HepG2 (cell line): ENCODE results near the gene PFKL. TPM values are rescaled to one million over a fixed set of nuclear protein-coding genes. Genes with fewer than 3 reads are reported as not detected.

Experiments
- ATAC-seq: fragments of 200-7000 bp; cut with Tn5 transposase; 3 replicates; pipeline ENCODE4 v1.9.1; 2020; ENCODE audit warnings: mild to moderate bottlenecking, moderate library complexity
- BruUV-seq: library from RNA; stranded (reverse); fragments of 400-500 nt; replicated peaks from 2 replicates; lab custom pipeline; 2021; lab: Mats Ljungman, UMichigan
- CTCF ChIA-PET: fragments of 300-600 bp; formaldehyde crosslinking; extraction: SDS; loops from one replicate; lab custom pipeline; 2021; ENCODE audit warnings: low total read pairs, inconsistent platforms, low intra/inter-chr PET ratio; lab: Yijun Ruan, JAX
- POLR2A ChIA-PET: fragments of 350-600 bp; sonication (Branson Sonifier 250); formaldehyde crosslinking; loops from one replicate; lab custom pipeline; 2020; ENCODE audit warnings: antibody characterized with exemption, inconsistent platforms; lab: Yijun Ruan, JAX
- DNase-seq: peaks from one replicate; pipeline ENCODE4 v3.0.0-alpha.2; 2015; ENCODE audit warnings: low spot score
- FAIRE-seq: peaks from 3 replicates; lab custom pipeline; 2011; peaks lifted over from hg19 to GRCh38; lab: Jason Lieb, UNC
- H2AFZ ChIP-seq: one replicate; pipeline ENCODE4 v1.6.1; 2011; ENCODE audit warnings: low read length, inconsistent platforms
- H3K27ac ChIP-seq: fragments of 300-600 bp; 3 replicates; pipeline ENCODE4 v1.8.0; 2011; ENCODE audit warnings: mixed run types, mild to moderate bottlenecking, mixed read lengths, low read length, inconsistent platforms; ENCODE audit not compliant: insufficient read depth; ENCODE audit errors: extremely low read length
- H3K27me3 ChIP-seq, 2 experiments: fragments of 200-600 bp in 1 of 2; 2 replicates in 1 of 2; 3 replicates in 1 of 2; pipeline versions ENCODE4 v1.6.0 to v1.8.0; 2011; ENCODE audit warnings: low read length in 2 of 2, mild to moderate bottlenecking in 2 of 2, moderate library complexity in 2 of 2, inconsistent platforms in 1 of 2; ENCODE audit not compliant: insufficient read depth in 2 of 2, control insufficient read depth in 1 of 2
- H3K36me3 ChIP-seq, 2 experiments: fragments of 200-600 bp in 1 of 2; replicated peaks in 1 of 2; 2 replicates in 1 of 2; 3 replicates in 1 of 2; pipeline versions ENCODE4 v1.5.1 to v1.8.0; 2011; ENCODE audit warnings: low read length in 2 of 2, inconsistent platforms in 1 of 2; ENCODE audit not compliant: insufficient read depth in 2 of 2, control insufficient read depth in 1 of 2
- H3K4me1 ChIP-seq: 2 replicates; pipeline ENCODE4 v1.5.1; 2012; ENCODE audit warnings: low read length, inconsistent platforms; ENCODE audit not compliant: insufficient read depth
- H3K4me2 ChIP-seq: 2 replicates; pipeline ENCODE4 v1.6.0; 2011; ENCODE audit warnings: low read depth, low read length, inconsistent platforms
- H3K4me3 ChIP-seq, 3 experiments: fragments of 200-600 bp in 1 of 3; sonication (generic), shearing (Covaris generic) in 1 of 3; replicated peaks in 1 of 3; 2 replicates each; pipeline ENCODE4 v1.5.1; 2011 to 2016; ENCODE audit warnings: low read length in 3 of 3, inconsistent platforms in 2 of 3, low read depth in 2 of 3, mild to moderate bottlenecking in 2 of 3, control low read depth in 1 of 3, mixed read lengths in 1 of 3; ENCODE audit not compliant: insufficient read depth in 1 of 3
- H3K79me2 ChIP-seq: one replicate; pipeline ENCODE4 v1.6.1; 2011; ENCODE audit warnings: low read length, inconsistent platforms; ENCODE audit not compliant: insufficient read depth
- H3K9ac ChIP-seq: 2 replicates; pipeline ENCODE4 v1.6.0; 2011; ENCODE audit warnings: mild to moderate bottlenecking, low read depth, low read length, inconsistent platforms; ENCODE audit not compliant: insufficient read depth
- H3K9me3 ChIP-seq: 2 replicates; pipeline ENCODE4 v1.5.1; 2012; ENCODE audit warnings: mild to moderate bottlenecking, low read length
- H4K20me1 ChIP-seq: 2 replicates; pipeline ENCODE4 v1.6.0; 2011; ENCODE audit warnings: inconsistent platforms, mild to moderate bottlenecking, low read length, moderate library complexity; ENCODE audit not compliant: insufficient read depth
- ATF5 ChIP-seq: sonication (generic); formaldehyde crosslinking; IDR thresholded peaks from 2 replicates; pipeline ENCODE4 v1.4.0; 2020; ENCODE audit warnings: mild to moderate bottlenecking, low read depth, missing genetic modification reagents
- CERS6 ChIP-seq: sonication (generic); formaldehyde crosslinking; IDR thresholded peaks from 2 replicates; pipeline ENCODE4 v1.5.0; 2020; ENCODE audit warnings: missing genetic modification reagents
- FOXA3 ChIP-seq: IDR thresholded peaks from 2 replicates; pipeline ENCODE4 v1.6.1; 2016; ENCODE audit warnings: missing genetic modification reagents, missing compliant biosample characterization
- FOXK1 ChIP-seq: sonication (generic); formaldehyde crosslinking; IDR thresholded peaks from 2 replicates; pipeline ENCODE4 v1.4.0; 2020; ENCODE audit warnings: low read depth, missing genetic modification reagents, borderline replicate concordance
- KMT2B ChIP-seq: IDR thresholded peaks from 2 replicates; pipeline ENCODE4 v1.6.1; 2016; ENCODE audit warnings: missing genetic modification reagents, missing compliant biosample characterization
- NFYC ChIP-seq: IDR thresholded peaks from 2 replicates; pipeline ENCODE4 v1.6.1; 2016; ENCODE audit warnings: missing genetic modification reagents, missing compliant biosample characterization
- POLR2A ChIP-seq, 2 experiments: IDR thresholded peaks; 2 replicates each; pipeline ENCODE4 v1.6.1; 2011; ENCODE audit warnings: low read depth in 2 of 2, low read length in 2 of 2, mild to moderate bottlenecking in 1 of 2, moderate library complexity in 1 of 2; ENCODE audit not compliant: insufficient read depth in 1 of 2
- RAD51 ChIP-seq: fragments of 450-650 bp; IDR thresholded peaks from 2 replicates; pipeline ENCODE4 v1.6.1; 2016; ENCODE audit warnings: borderline replicate concordance
- USF2 ChIP-seq, 2 experiments: sonication (generic) in 1 of 2; formaldehyde crosslinking in 1 of 2; IDR thresholded peaks; 2 replicates each; pipeline versions ENCODE4 v1.5.1 to v1.6.1; 2011 to 2020; ENCODE audit warnings: borderline replicate concordance in 1 of 2, low read depth in 1 of 2, low read length in 1 of 2, mild to moderate bottlenecking in 1 of 2, missing genetic modification reagents in 1 of 2, moderate library complexity in 1 of 2
- WIZ ChIP-seq: sonication (generic); formaldehyde crosslinking; IDR thresholded peaks from 2 replicates; pipeline ENCODE4 v1.5.1; 2020; ENCODE audit warnings: mild to moderate bottlenecking, missing genetic modification reagents
- XRCC5 ChIP-seq: fragments of 200-400 bp; formaldehyde crosslinking; optimal IDR thresholded peaks from 2 replicates; pipeline ENCODE3; 2017; ENCODE audit warnings: mild to moderate bottlenecking, low read length
- ZFP1 ChIP-seq: IDR thresholded peaks from 2 replicates; pipeline ENCODE4 v1.6.1; 2016
- ZNF20 ChIP-seq: sonication (generic); formaldehyde crosslinking; IDR thresholded peaks from 2 replicates; pipeline ENCODE4 v1.4.0; 2020; ENCODE audit warnings: mild to moderate bottlenecking, moderate library complexity, missing genetic modification reagents
- ZNF263 ChIP-seq: sonication (generic); formaldehyde crosslinking; IDR thresholded peaks from 2 replicates; pipeline ENCODE4 v1.4.0; 2020; ENCODE audit warnings: missing genetic modification reagents
- ZNF354B ChIP-seq: sonication (generic); formaldehyde crosslinking; IDR thresholded peaks from 2 replicates; pipeline ENCODE4 v1.8.0; 2022; ENCODE audit warnings: mild to moderate bottlenecking, missing genetic modification reagents
- ZNF687 ChIP-seq: sonication (generic); formaldehyde crosslinking; IDR thresholded peaks from 2 replicates; pipeline ENCODE4 v1.5.1; 2020; ENCODE audit warnings: mild to moderate bottlenecking, missing genetic modification reagents, moderate library complexity
- ZNF782 ChIP-seq: sonication (generic); formaldehyde crosslinking; IDR thresholded peaks from 2 replicates; pipeline ENCODE4 v1.4.0; 2020; ENCODE audit warnings: missing genetic modification reagents, mild to moderate bottlenecking, borderline replicate concordance
- ZNF891 ChIP-seq: sonication (generic); formaldehyde crosslinking; IDR thresholded peaks from 2 replicates; pipeline ENCODE4 v1.5.0; 2020; ENCODE audit warnings: mild to moderate bottlenecking, missing genetic modification reagents
- ZSCAN29 ChIP-seq: sonication (generic); formaldehyde crosslinking; conservative IDR thresholded peaks from 2 replicates; pipeline ENCODE4 v1.4.0; 2020; ENCODE audit warnings: mild to moderate bottlenecking, missing genetic modification reagents
- WGBS: methylation state at CpG from one replicate; pipeline ENCODE4 v1.1.6; 2017; ENCODE audit warnings: low lambda C conversion rate; 5-methylcytosine and 5-hydroxymethylcytosine counted together
- in situ Hi-C: cut with HindIII; loops from 2 replicates; pipeline ENCODE4 v1.10.0; 2017; ENCODE audit warnings: low pct_unique_long_range_greater_than_20kb; ENCODE audit not compliant: extremely low pct_ligation_motif_present
- intact Hi-C: fragments of 100-400 bp; cut with micrococcal nuclease; formaldehyde crosslinking; loops from one replicate; pipeline ENCODE4 v1.10.0; 2022; ENCODE audit not compliant: unreplicated experiment
- polyA plus RNA-seq, 8 experiments: library from polyadenylated mRNA; depleted of rRNA in 3 of 8; stranded (reverse) in 7 of 8; unstranded in 1 of 8; fragments of >200 nt; fragmentation: Illumina TruSeq in 4 of 8; extraction: Trizol in 4 of 8; gene quantifications; 2 replicates each; pipeline versions ENCODE4 v1.2.1 to v1.2.3, GENCODE V29; 2011 to 2016; ENCODE audit warnings: low read depth in 4 of 8, missing spikeins in 1 of 8, mixed read lengths in 1 of 8; ENCODE audit not compliant: insufficient read depth in 1 of 8
- total RNA-seq, 5 experiments: library from RNA; depleted of rRNA; stranded (reverse); fragments of >200 nt; fragmentation: Illumina TruSeq; extraction: Trizol; gene quantifications; 2 replicates each; pipeline ENCODE4 v1.2.3, GENCODE V29; 2016; ENCODE audit warnings: low read depth in 1 of 5

The PFKL gene
- total and polyA plus RNA-seq, 2 of the 13 experiments (the other 11 are each of a cell fraction or from before 2014, with no cell fraction given), result 92.8 to 106 TPM

- H3K79me2 ChIP-seq, result no peaks in the 10 kb centered on the region
- no peaks in the 10 kb centered on the region for H3K9me3 ChIP-seq
- BruUV-seq, result no TSS peak
- no peak overlapping the region for H3K9ac ChIP-seq
- no peak overlapping the region for H2AFZ ChIP-seq
- ATAC-seq, result no peak
- CTCF ChIA-PET, result no interaction called here
- in situ Hi-C loops, result loop anchor here (5.0 kb wide), 2 partner anchors 52 to 107 kb away; no protein-coding TSS in a partner anchor
- TF ChIP-seq ZNF20, result no peak
- no peak for TF ChIP-seq KMT2B
- TF ChIP-seq RAD51, result no peak
- no peak for TF ChIP-seq POLR2A (IDR thresholded peaks at IDR 0.05; ENCODE audit: insufficient read depth in 1 of 2, low read depth in 2 of 2, low read length in 2 of 2)
- TF ChIP-seq ZSCAN29 (CRISPR knock-in tag), result no peak
- TF ChIP-seq ZNF263 (CRISPR knock-in tag), result no peak
- TF ChIP-seq ZNF891 (CRISPR knock-in tag), result no peak
- no peak for TF ChIP-seq ZNF354B (CRISPR knock-in tag)
- TF ChIP-seq ZNF782 (CRISPR knock-in tag), result no peak
- no peak for TF ChIP-seq FOXA3 (CRISPR knock-in tag)
- no peak for TF ChIP-seq CERS6 (CRISPR knock-in tag)
- no peak for TF ChIP-seq WIZ (CRISPR knock-in tag)
- TF ChIP-seq NFYC (CRISPR knock-in tag), result no peak
- no peak for TF ChIP-seq ATF5 (CRISPR knock-in tag)
- no peak for TF ChIP-seq ZFP1 (CRISPR knock-in tag)
- no peak for TF ChIP-seq FOXK1 (CRISPR knock-in tag)
- no peak for TF ChIP-seq XRCC5
- no peak for TF ChIP-seq USF2 (IDR thresholded peaks at IDR 0.05; ENCODE audit: low read depth, low read length)
- TF ChIP-seq USF2 (CRISPR knock-in tag; IDR thresholded peaks at IDR 0.05; ENCODE audit: borderline replicate concordance), result no peak
- no peak for TF ChIP-seq ZNF687
- H4K20me1 ChIP-seq, result no peaks in the 10 kb centered on the region
- DNase-seq, result no peak
- peaks cover 7% of the 10 kb centered on the region for H3K4me1 ChIP-seq
- peaks cover 16 to 46% of the 10 kb centered on the region in 2 experiments for H3K27me3 ChIP-seq
- intact Hi-C loops, result no loop called here
- H3K4me3 ChIP-seq, result no peak overlapping the region
- H3K36me3 ChIP-seq, result no peaks in the 10 kb centered on the region
- WGBS, result 76% methylated on average over 9 of the region's 10 CpGs
- POLR2A ChIA-PET, result no interaction called here
- no peak overlapping the region for H3K4me2 ChIP-seq
- H3K27ac ChIP-seq, result no peak overlapping the region
- FAIRE-seq, result no peak
Measured at GRCh38 chr21:44375281-44375651, 75.4 kb downstream of the PFKL start.
